IMR-90 (cell line): Measurements from ENCODE around the gene GPR39.

Experiments used
- CEBPB ChIP-seq: IDR thresholded peaks from 2 replicates; pipeline ENCODE4 v1.6.1; 2012; ENCODE audit warnings: low read depth, low read length, improper control_type of control experiment
- MXI1 ChIP-seq: IDR thresholded peaks from 2 replicates; pipeline ENCODE4 v1.6.1; 2012; ENCODE audit warnings: low read depth, mild to moderate bottlenecking, low read length, moderate library complexity, borderline replicate concordance
- NFE2L2 ChIP-seq: fragments of 150-350 bp; IDR thresholded peaks from 2 replicates; pipeline ENCODE4 v1.6.1; 2016; ENCODE audit warnings: low read depth, mild to moderate bottlenecking, low read length
- POLR2A ChIP-seq: IDR thresholded peaks from 2 replicates; pipeline ENCODE4 v1.6.1; 2012; ENCODE audit warnings: mild to moderate bottlenecking, low read depth, low read length
- RFX5 ChIP-seq: IDR thresholded peaks from 2 replicates; pipeline ENCODE4 v1.8.0; 2012; ENCODE audit warnings: low read depth, mild to moderate bottlenecking, low read length, moderate library complexity
- SMC3 ChIP-seq: fragments of 150-350 bp; IDR thresholded peaks from 2 replicates; pipeline ENCODE4 v1.6.1; 2016; ENCODE audit warnings: low read depth, mild to moderate bottlenecking, antibody characterized with exemption, low read length, moderate library complexity
- TF ChIP-seq, protein P1 (sequence below): conservative IDR thresholded peaks from 2 replicates; pipeline ENCODE4 v1.5.1; 2012; ENCODE audit warnings: mild to moderate bottlenecking, low read depth, low read length, improper control_type of control experiment
- TF ChIP-seq, protein P2 (sequence below): fragments of 150-350 bp; IDR thresholded peaks from 2 replicates; pipeline ENCODE4 v1.6.1; 2016; ENCODE audit warnings: low read depth, mild to moderate bottlenecking, low read length, moderate library complexity, borderline replicate concordance
- TF ChIP-seq, protein P3 (sequence below): fragments of 150-350 bp; IDR thresholded peaks from 2 replicates; pipeline ENCODE4 v1.6.1; 2017; ENCODE audit warnings: mild to moderate bottlenecking, antibody characterized with exemption, low read length, low read depth

DNA sequence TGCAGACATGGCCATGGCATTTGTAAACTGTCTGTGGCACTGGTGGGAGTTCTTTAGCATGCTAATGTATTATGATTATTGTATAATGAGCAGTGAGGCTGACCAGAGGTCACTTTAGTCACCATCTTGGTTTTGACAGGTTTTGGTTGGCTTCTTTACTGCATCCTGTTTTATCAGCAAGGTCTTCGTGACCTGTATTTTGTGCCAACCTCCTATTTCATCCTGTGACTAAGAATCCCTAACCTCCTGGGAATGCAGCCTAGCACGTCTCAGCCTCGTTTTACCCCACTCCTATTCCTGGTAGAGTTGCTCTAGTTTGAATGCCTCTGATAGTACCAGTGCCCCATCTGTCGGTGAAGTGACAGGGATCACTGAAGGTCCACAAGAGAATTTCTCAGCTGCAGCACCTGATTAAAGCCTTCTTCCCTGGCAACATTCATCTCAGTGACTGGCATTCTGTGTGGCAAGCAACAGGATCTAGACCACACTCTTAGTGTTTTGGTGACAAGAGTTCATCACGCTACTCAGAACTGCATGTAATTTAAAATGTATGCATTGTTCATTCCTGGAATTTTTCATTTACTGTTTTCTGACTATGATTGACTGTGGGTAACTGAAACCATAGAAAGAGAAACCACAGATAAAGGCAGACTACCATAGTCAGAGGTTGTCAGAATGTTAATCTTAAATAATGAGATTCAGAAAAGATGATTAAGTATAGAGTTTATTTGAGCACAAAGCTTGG, 43.0 kb upstream of the GPR39 start:
- TF ChIP-seq, protein P1, sequence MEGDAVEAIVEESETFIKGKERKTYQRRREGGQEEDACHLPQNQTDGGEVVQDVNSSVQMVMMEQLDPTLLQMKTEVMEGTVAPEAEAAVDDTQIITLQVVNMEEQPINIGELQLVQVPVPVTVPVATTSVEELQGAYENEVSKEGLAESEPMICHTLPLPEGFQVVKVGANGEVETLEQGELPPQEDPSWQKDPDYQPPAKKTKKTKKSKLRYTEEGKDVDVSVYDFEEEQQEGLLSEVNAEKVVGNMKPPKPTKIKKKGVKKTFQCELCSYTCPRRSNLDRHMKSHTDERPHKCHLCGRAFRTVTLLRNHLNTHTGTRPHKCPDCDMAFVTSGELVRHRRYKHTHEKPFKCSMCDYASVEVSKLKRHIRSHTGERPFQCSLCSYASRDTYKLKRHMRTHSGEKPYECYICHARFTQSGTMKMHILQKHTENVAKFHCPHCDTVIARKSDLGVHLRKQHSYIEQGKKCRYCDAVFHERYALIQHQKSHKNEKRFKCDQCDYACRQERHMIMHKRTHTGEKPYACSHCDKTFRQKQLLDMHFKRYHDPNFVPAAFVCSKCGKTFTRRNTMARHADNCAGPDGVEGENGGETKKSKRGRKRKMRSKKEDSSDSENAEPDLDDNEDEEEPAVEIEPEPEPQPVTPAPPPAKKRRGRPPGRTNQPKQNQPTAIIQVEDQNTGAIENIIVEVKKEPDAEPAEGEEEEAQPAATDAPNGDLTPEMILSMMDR = no peak
- TF ChIP-seq CEBPB = no peak
- no peak for TF ChIP-seq POLR2A
- TF ChIP-seq, protein P2, sequence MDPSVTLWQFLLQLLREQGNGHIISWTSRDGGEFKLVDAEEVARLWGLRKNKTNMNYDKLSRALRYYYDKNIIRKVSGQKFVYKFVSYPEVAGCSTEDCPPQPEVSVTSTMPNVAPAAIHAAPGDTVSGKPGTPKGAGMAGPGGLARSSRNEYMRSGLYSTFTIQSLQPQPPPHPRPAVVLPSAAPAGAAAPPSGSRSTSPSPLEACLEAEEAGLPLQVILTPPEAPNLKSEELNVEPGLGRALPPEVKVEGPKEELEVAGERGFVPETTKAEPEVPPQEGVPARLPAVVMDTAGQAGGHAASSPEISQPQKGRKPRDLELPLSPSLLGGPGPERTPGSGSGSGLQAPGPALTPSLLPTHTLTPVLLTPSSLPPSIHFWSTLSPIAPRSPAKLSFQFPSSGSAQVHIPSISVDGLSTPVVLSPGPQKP = no peak
- no peak for TF ChIP-seq MXI1
- no peak for TF ChIP-seq RFX5
- TF ChIP-seq NFE2L2 = no peak
- TF ChIP-seq, protein P3, sequence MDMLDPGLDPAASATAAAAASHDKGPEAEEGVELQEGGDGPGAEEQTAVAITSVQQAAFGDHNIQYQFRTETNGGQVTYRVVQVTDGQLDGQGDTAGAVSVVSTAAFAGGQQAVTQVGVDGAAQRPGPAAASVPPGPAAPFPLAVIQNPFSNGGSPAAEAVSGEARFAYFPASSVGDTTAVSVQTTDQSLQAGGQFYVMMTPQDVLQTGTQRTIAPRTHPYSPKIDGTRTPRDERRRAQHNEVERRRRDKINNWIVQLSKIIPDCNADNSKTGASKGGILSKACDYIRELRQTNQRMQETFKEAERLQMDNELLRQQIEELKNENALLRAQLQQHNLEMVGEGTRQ = no peak
- no peak for TF ChIP-seq SMC3
